Fibroblast of lung (primary cell): Measurements from ENCODE around the gene XKR7.

Experiments used
- CTCF ChIP-seq, 2 donors: IDR thresholded peaks in 1 of 2; conservative IDR thresholded peaks in 1 of 2; 1 replicate in 1 of 2; 2 replicates in 1 of 2; pipeline ENCODE4 v1.5.1; 2011 to 2012; ENCODE audit warnings: low read length in 2 of 2, control low read depth in 1 of 2, inconsistent platforms in 1 of 2, low read depth in 1 of 2, mild to moderate bottlenecking in 1 of 2
- EZH2 ChIP-seq: IDR thresholded peaks from 2 replicates; pipeline ENCODE4 v1.5.1; 2012; ENCODE audit warnings: low read length, control low read depth, mild to moderate bottlenecking; ENCODE audit errors: missing control alignments

- no peak for TF ChIP-seq EZH2
- TF ChIP-seq CTCF (conservative IDR thresholded peaks at IDR 0.05 in 1 of 2, IDR thresholded peaks at IDR 0.05 in 1 of 2; ENCODE audit: low read depth in 1 of 2, low read length in 2 of 2), result no peak
These were observed 34.3 kb upstream of the XKR7 start for GRCh38 chr20:31933698-31934097.
